PC-9 (cell line): ENCODE data around the gene TMEM38A. TPM values are rescaled to one million over a fixed set of nuclear protein-coding genes. Genes with fewer than 3 reads are reported as not detected.
A peak's percentile ranks its signal among the peaks of the same experiment; 100 is the strongest.

Source experiments
- BruUV-seq: library from RNA; stranded (reverse); fragments of 400-500 nt; replicated peaks from 2 replicates; lab custom pipeline; 2021; lab: Mats Ljungman, UMichigan
- CTCF ChIA-PET: fragments of 300-600 bp; sonication (Branson Sonifier 250); formaldehyde crosslinking; loops from one replicate; lab custom pipeline; 2022; ENCODE audit warnings: antibody characterized with exemption; lab: Charles Lee
- POLR2A ChIA-PET: fragments of 300-600 bp; sonication (Branson Sonifier 250); formaldehyde crosslinking; loops from one replicate; lab custom pipeline; 2022; ENCODE audit warnings: antibody characterized with exemption; ENCODE audit not compliant: unreplicated experiment; lab: Charles Lee
- DNase-seq, 2 experiments: peaks; one replicate each; pipeline versions ENCODE4 v3.0.0 to v3.0.0-alpha.2; 2015 to 2022; ENCODE audit warnings: mixed read lengths in 1 of 2
- H2AFZ ChIP-seq: fragments of 200-600 bp; sonication (generic); 2 replicates; pipeline ENCODE4 v1.8.1; 2017; ENCODE audit warnings: antibody characterized with exemption
- H3F3A ChIP-seq: fragments of 200-600 bp; sonication (generic); 2 replicates; pipeline ENCODE4 v1.8.1; 2017; ENCODE audit warnings: antibody characterized with exemption, mild to moderate bottlenecking, low read depth; ENCODE audit not compliant: insufficient read depth
- H3K27ac ChIP-seq: fragments of 200-600 bp; sonication (generic); 2 replicates; pipeline ENCODE4 v1.6.1; 2016; ENCODE audit warnings: mixed run types
- H3K27me3 ChIP-seq: fragments of 200-600 bp; sonication (generic); 2 replicates; pipeline ENCODE4 v1.6.1; 2016; ENCODE audit warnings: low read depth, mixed run types; ENCODE audit not compliant: insufficient read depth
- H3K36me3 ChIP-seq: fragments of 200-600 bp; sonication (generic); 2 replicates; pipeline ENCODE4 v1.6.1; 2016; ENCODE audit warnings: low read depth, mixed run types
- H3K4me1 ChIP-seq: fragments of 200-600 bp; sonication (generic); replicated peaks from 2 replicates; pipeline ENCODE4 v1.6.1; 2016; ENCODE audit warnings: mixed run types; ENCODE audit not compliant: insufficient read depth
- H3K4me2 ChIP-seq: fragments of 200-600 bp; sonication (generic); 2 replicates; pipeline ENCODE4 v1.6.1; 2017; ENCODE audit warnings: mixed run types
- H3K4me3 ChIP-seq: fragments of 200-600 bp; sonication (generic); 2 replicates; pipeline ENCODE4 v1.6.1; 2016; ENCODE audit warnings: mixed run types
- H3K79me2 ChIP-seq: fragments of 200-600 bp; sonication (generic); 2 replicates; pipeline ENCODE4 v1.6.1; 2017; ENCODE audit warnings: low read depth, mixed run types
- H3K9me2 ChIP-seq: fragments of 200-600 bp; sonication (generic); 2 replicates; pipeline ENCODE4 v1.8.1; 2017; ENCODE audit warnings: mild to moderate bottlenecking; ENCODE audit not compliant: insufficient read depth
- H3K9me3 ChIP-seq: fragments of 200-600 bp; sonication (generic); 2 replicates; pipeline ENCODE4 v1.8.1; 2016; ENCODE audit warnings: low read depth; ENCODE audit not compliant: insufficient read depth
- H4K20me1 ChIP-seq: fragments of 200-600 bp; sonication (generic); 2 replicates; pipeline ENCODE4 v1.8.1; 2017; ENCODE audit not compliant: insufficient read depth
- CTCF ChIP-seq: fragments of 200-600 bp; sonication (generic); conservative IDR thresholded peaks from 2 replicates; pipeline ENCODE4 v1.6.1; 2017; ENCODE audit warnings: mixed run types, antibody characterized with exemption, mild to moderate bottlenecking, moderate library complexity
- EZH2 ChIP-seq: fragments of 200-600 bp; sonication (generic); IDR thresholded peaks from 2 replicates; pipeline ENCODE4 v1.8.0; 2017; ENCODE audit warnings: antibody characterized with exemption, low read depth
- intact Hi-C: fragments of 100-400 bp; cut with micrococcal nuclease; formaldehyde crosslinking; loops from one replicate; pipeline ENCODE4 v1.10.0; 2022; ENCODE audit not compliant: unreplicated experiment
- total RNA-seq: library from RNA; stranded (reverse); gene quantifications from 2 replicates; pipeline ENCODE4 v1.2.3, GENCODE V29; 2021

The TMEM38A gene
- total RNA-seq, 1 experiment from 2014 or later = 16.0 TPM

GRCh38 chr19:16688084-16688483 is 27.1 kb downstream of the TMEM38A start:
- Histone ChIP-seq H3K27ac (no peak overlapping the region), H3K4me3 (no peak overlapping the region), H3K4me1 (peaks cover 14% of the 10 kb centered on the region), H3F3A (peaks cover 16% of the 10 kb centered on the region; the same call in 1 of the 2 replicates), H4K20me1 (no peaks in the 10 kb centered on the region), H3K9me2 (no peaks in the 10 kb centered on the region), H2AFZ (no peak overlapping the region), H3K27me3 (no peaks in the 10 kb centered on the region), H3K36me3 (no peaks in the 10 kb centered on the region), H3K4me2 (no peak overlapping the region), H3K79me2 (no peaks in the 10 kb centered on the region), H3K9me3 (no peaks in the 10 kb centered on the region)
- ChIA-PET POLR2A (interaction anchor here (0.6 kb wide), 1 partner anchor 11 kb away, joined by 4 read pairs; no protein-coding TSS in a partner anchor), CTCF (interaction anchor here (0.6 to 0.7 kb wide), 3 partner anchors 14 to 760 kb away, joined by 3 to 4 read pairs (median 4); no protein-coding TSS in a partner anchor)
- intact Hi-C loops = no loop called here
- TF ChIP-seq EZH2 = no peak
- TF ChIP-seq CTCF = no peak
- BruUV-seq = no TSS peak
- no peak for DNase-seq

GRCh38 chr19:16698914-16699313 is 38.0 kb downstream of the TMEM38A start:
- ChIA-PET POLR2A (no interaction called here), CTCF (no interaction called here)
- H3K4me1 ChIP-seq = 0 out of 2 replicates have a peak, but pooled peaks cover 3% of the 10 kb centered on the region
- no peak overlapping the region for H3K4me3 ChIP-seq
- BruUV-seq = no TSS peak
- TF ChIP-seq CTCF (no peak), EZH2 (no peak)
- 0 out of 2 replicates have a peak, but pooled peaks cover 8% of the 10 kb centered on the region for H3F3A ChIP-seq
- intact Hi-C loops = no loop called here
- H4K20me1 ChIP-seq = no peaks in the 10 kb centered on the region
- H3K4me2 ChIP-seq = no peak overlapping the region
- H2AFZ ChIP-seq = no peak overlapping the region
- no peaks in the 10 kb centered on the region for H3K27me3 ChIP-seq
- H3K36me3 ChIP-seq = no peaks in the 10 kb centered on the region
- H3K9me2 ChIP-seq = no peaks in the 10 kb centered on the region
- no peaks in the 10 kb centered on the region for H3K79me2 ChIP-seq
- H3K27ac ChIP-seq = no peak overlapping the region
- H3K9me3 ChIP-seq = no peaks in the 10 kb centered on the region
- DNase-seq = no peak

- no peaks in the 10 kb centered on the region for H3K9me3 ChIP-seq
- no peaks in the 10 kb centered on the region for H4K20me1 ChIP-seq
- intact Hi-C loops = no loop called here
- no peak overlapping the region for H3K4me3 ChIP-seq
- POLR2A ChIA-PET = interaction anchor here (0.6 kb wide), 2 partner anchors 32 to 255 kb away, joined by 4 to 9 read pairs; no protein-coding TSS in a partner anchor
- H3K4me2 ChIP-seq = no peak overlapping the region
- no peak for TF ChIP-seq EZH2
- TF ChIP-seq CTCF = no peak
- H3F3A ChIP-seq = peaks cover 8% of the 10 kb centered on the region; the same call in 1 of the 2 replicates
- peak; percentile 24 to 75 for DNase-seq
- H3K36me3 ChIP-seq = no peaks in the 10 kb centered on the region
- H3K27me3 ChIP-seq = no peaks in the 10 kb centered on the region
- no peaks in the 10 kb centered on the region for H3K9me2 ChIP-seq
- no TSS peak for BruUV-seq
- H2AFZ ChIP-seq = no peak overlapping the region
- CTCF ChIA-PET = interaction anchor here (0.6 kb wide), 1 partner anchor 15 kb away, joined by 3 read pairs; no protein-coding TSS in a partner anchor
- no peak overlapping the region for H3K27ac ChIP-seq
- no peaks in the 10 kb centered on the region for H3K79me2 ChIP-seq
- H3K4me1 ChIP-seq = no peaks in the 10 kb centered on the region
Measured at GRCh38 chr19:16702123-16702522, 41.2 kb downstream of the TMEM38A start.
